OCI-LY7 (cell line): ENCODE data around the gene TRAF3. TPM values are rescaled to one million over a fixed set of nuclear protein-coding genes. Genes with fewer than 3 reads are reported as not detected.

ENCODE experiments used
- BruUV-seq: library from RNA; stranded (reverse); fragments of 400-500 nt; replicated peaks from 2 replicates; lab custom pipeline; 2021; lab: Mats Ljungman, UMichigan
- CTCF ChIA-PET: fragments of 300-600 bp; sonication (Branson Sonifier 250); formaldehyde crosslinking; loops from one replicate; lab custom pipeline; 2022; ENCODE audit warnings: antibody characterized with exemption; ENCODE audit not compliant: unreplicated experiment; lab: Charles Lee
- POLR2A ChIA-PET: fragments of 300-600 bp; sonication (Branson Sonifier 250); formaldehyde crosslinking; loops from one replicate; lab custom pipeline; 2022; ENCODE audit warnings: antibody characterized with exemption; lab: Charles Lee
- DNase-seq: peaks from one replicate; pipeline ENCODE4 v3.0.0-alpha.2; 2015; ENCODE audit warnings: low spot score
- H2AFZ ChIP-seq: fragments of 200-600 bp; sonication (generic), shearing (Covaris generic); 2 replicates; pipeline ENCODE4 v1.6.1; 2014; ENCODE audit warnings: mild to moderate bottlenecking, antibody characterized with exemption, low read length, moderate library complexity
- H3K27ac ChIP-seq: fragments of 200-600 bp; sonication (generic); 2 replicates; pipeline ENCODE4 v1.5.1; 2014; ENCODE audit warnings: mixed run types, low read depth, mild to moderate bottlenecking, moderate library complexity, low read length, inconsistent platforms; ENCODE audit not compliant: poor library complexity, severe bottlenecking
- H3K36me3 ChIP-seq: fragments of 200-600 bp; sonication (generic); 2 replicates; pipeline ENCODE4 v1.6.1; 2014; ENCODE audit warnings: mild to moderate bottlenecking, antibody characterized with exemption, low read length, moderate library complexity, mixed read lengths; ENCODE audit not compliant: insufficient read depth
- H3K4me1 ChIP-seq: fragments of 200-600 bp; sonication (generic); 2 replicates; pipeline ENCODE4 v1.5.1; 2014; ENCODE audit warnings: mild to moderate bottlenecking, low read length; ENCODE audit not compliant: insufficient read depth, poor library complexity, severe bottlenecking
- H3K4me2 ChIP-seq: fragments of 200-600 bp; sonication (generic); 2 replicates; pipeline ENCODE4 v1.6.1; 2014; ENCODE audit warnings: mild to moderate bottlenecking, low read length
- H3K4me3 ChIP-seq: fragments of 200-600 bp; sonication (generic); 2 replicates; pipeline ENCODE4 v1.5.1; 2014; ENCODE audit warnings: mild to moderate bottlenecking, low read depth, low read length; ENCODE audit not compliant: poor library complexity, severe bottlenecking
- H3K79me2 ChIP-seq: fragments of 200-600 bp; sonication (generic); 2 replicates; pipeline ENCODE4 v1.6.1; 2016; ENCODE audit warnings: low read depth, mild to moderate bottlenecking, low read length, moderate library complexity, mixed read lengths; ENCODE audit not compliant: insufficient read depth
- H3K9me2 ChIP-seq: fragments of 200-600 bp; sonication (generic); 2 replicates; pipeline ENCODE4 v1.6.1; 2016; ENCODE audit warnings: mild to moderate bottlenecking, low read length, mixed read lengths; ENCODE audit not compliant: insufficient read depth
- H3K9me3 ChIP-seq: fragments of 200-600 bp; sonication (generic); 2 replicates; pipeline ENCODE4 v1.6.1; 2014; ENCODE audit warnings: mild to moderate bottlenecking, mixed run types, low read length, mixed read lengths
- H4K20me1 ChIP-seq: fragments of 200-600 bp; sonication (generic); 2 replicates; pipeline ENCODE4 v1.6.1; 2014; ENCODE audit warnings: mild to moderate bottlenecking, antibody characterized with exemption, low read length, moderate library complexity, mixed read lengths; ENCODE audit not compliant: insufficient read depth
- EZH2phosphoT487 ChIP-seq: fragments of 200-600 bp; sonication (generic); IDR thresholded peaks from 2 replicates; pipeline ENCODE4 v1.6.1; 2018; ENCODE audit warnings: low read depth, borderline replicate concordance, mild to moderate bottlenecking, mixed run types, antibody characterized with exemption, low read length, moderate library complexity, mixed read lengths
- intact Hi-C: fragments of 100-400 bp; cut with micrococcal nuclease; formaldehyde crosslinking; loops from one replicate; pipeline ENCODE4 v1.10.0; 2022; ENCODE audit not compliant: unreplicated experiment
- total RNA-seq, 2 experiments: library from RNA; depleted of rRNA in 1 of 2; stranded (reverse); fragments of >200 nt in 1 of 2; shearing (Covaris generic) in 1 of 2; gene quantifications; 2 replicates each; pipeline ENCODE4 v1.2.3, GENCODE V29; 2014 to 2022
- TF ChIP-seq, protein P1 (sequence below): fragments of 200-600 bp; sonication (generic); conservative IDR thresholded peaks from 2 replicates; pipeline ENCODE4 v1.5.1; 2014; ENCODE audit warnings: mild to moderate bottlenecking, antibody characterized with exemption, low read length, moderate library complexity, mixed read lengths

Gene TRAF3
- total RNA-seq, 2 experiments from 2014 or later = 0.82 to 2.9 TPM

DNA sequence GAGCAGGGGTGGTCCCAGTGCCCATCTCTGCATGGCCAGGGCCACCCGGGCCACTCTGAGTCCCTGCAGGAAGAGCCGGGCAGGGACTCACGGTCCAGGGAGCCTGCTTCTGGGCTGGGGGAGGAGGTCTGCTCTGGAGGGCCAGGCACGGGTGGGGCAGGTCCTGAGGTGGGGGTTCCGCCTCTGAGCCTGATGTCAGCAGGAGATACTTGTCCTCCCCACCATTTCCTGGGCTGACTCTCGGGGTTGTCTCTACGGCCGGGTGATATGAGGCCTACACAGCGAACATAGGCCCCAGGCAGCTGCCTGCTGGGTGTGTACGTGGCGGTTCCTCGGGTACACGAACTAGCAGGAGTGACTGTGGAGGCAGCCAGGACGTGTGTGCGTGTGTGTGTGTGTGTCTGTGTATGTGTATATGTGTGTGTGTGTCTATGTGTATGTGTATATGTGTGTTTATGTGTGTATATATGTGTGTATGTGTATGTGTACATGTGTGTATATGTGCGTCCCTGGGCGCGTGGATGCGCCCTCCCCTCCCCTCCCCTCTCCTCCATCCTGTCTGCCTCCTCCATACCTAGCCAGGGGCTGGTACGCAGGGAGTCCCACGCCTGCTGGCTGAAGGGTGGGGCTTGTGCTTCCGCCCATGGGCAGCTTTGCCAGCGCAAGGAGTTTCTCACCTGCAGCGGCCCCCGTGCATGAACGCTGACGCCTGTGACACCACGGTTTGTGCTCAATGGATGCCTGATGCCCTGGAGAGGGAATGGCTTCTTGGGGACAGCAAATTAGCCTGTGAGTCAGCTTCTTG, 30.4 kb upstream of the TRAF3 start:
- Histone ChIP-seq H3K9me3 (no peaks in the 10 kb centered on the region), H4K20me1 (no peaks in the 10 kb centered on the region), H3K9me2 (no peaks in the 10 kb centered on the region), H3K4me3 (no peak overlapping the region), H2AFZ (no peak overlapping the region), H3K4me2 (no peak overlapping the region), H3K4me1 (no peaks in the 10 kb centered on the region), H3K36me3 (no peaks in the 10 kb centered on the region), H3K27ac (no peak overlapping the region), H3K79me2 (no peaks in the 10 kb centered on the region)
- no peak for TF ChIP-seq EZH2phosphoT487
- TF ChIP-seq, protein P1, sequence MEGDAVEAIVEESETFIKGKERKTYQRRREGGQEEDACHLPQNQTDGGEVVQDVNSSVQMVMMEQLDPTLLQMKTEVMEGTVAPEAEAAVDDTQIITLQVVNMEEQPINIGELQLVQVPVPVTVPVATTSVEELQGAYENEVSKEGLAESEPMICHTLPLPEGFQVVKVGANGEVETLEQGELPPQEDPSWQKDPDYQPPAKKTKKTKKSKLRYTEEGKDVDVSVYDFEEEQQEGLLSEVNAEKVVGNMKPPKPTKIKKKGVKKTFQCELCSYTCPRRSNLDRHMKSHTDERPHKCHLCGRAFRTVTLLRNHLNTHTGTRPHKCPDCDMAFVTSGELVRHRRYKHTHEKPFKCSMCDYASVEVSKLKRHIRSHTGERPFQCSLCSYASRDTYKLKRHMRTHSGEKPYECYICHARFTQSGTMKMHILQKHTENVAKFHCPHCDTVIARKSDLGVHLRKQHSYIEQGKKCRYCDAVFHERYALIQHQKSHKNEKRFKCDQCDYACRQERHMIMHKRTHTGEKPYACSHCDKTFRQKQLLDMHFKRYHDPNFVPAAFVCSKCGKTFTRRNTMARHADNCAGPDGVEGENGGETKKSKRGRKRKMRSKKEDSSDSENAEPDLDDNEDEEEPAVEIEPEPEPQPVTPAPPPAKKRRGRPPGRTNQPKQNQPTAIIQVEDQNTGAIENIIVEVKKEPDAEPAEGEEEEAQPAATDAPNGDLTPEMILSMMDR = no peak
- no peak for DNase-seq
- intact Hi-C loops = no loop called here
- CTCF ChIA-PET = interaction anchor here (0.5 kb wide), 1 partner anchor 47 kb away, joined by 3 read pairs; no protein-coding TSS in a partner anchor
- BruUV-seq = no TSS peak
- POLR2A ChIA-PET = interaction anchor here (0.6 kb wide), 1 partner anchor 393 kb away, joined by 3 read pairs; no protein-coding TSS in a partner anchor

DNA sequence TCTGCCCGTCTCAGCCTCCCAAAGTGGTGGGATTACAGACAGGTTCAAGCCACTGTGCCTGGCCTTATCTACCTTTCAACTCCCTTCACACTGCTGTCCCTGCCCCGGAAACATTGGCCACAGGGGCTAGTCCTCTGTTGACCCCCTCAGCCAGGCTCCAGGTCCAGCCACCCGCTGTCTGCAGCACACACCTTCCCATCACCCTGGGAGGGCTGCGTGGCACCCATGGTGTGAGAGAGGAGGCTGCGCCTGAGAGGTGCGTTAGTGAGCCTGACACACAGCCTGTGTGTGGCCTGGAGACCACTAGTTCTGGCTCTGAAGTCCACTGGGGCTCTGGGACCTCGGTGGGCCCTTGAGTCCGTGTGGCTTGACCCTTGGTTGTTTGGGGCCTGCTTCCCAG, 28.4 kb upstream of the TRAF3 start:
- H3K36me3 ChIP-seq = no peaks in the 10 kb centered on the region
- H3K4me3 ChIP-seq = no peak overlapping the region
- no peaks in the 10 kb centered on the region for H3K79me2 ChIP-seq
- CTCF ChIA-PET = no interaction called here
- BruUV-seq = no TSS peak
- H3K4me2 ChIP-seq = no peak overlapping the region
- DNase-seq = no peak
- H3K27ac ChIP-seq = no peak overlapping the region
- POLR2A ChIA-PET = no interaction called here
- no peak for TF ChIP-seq EZH2phosphoT487
- TF ChIP-seq, protein P1 = no peak
- no peaks in the 10 kb centered on the region for H4K20me1 ChIP-seq
- no peaks in the 10 kb centered on the region for H3K9me3 ChIP-seq
- no peak overlapping the region for H2AFZ ChIP-seq
- H3K9me2 ChIP-seq = no peaks in the 10 kb centered on the region
- no peaks in the 10 kb centered on the region for H3K4me1 ChIP-seq
- intact Hi-C loops = no loop called here
